Measurements from ENCODE around the gene ELAC1.

The ELAC1 gene

DNA sequence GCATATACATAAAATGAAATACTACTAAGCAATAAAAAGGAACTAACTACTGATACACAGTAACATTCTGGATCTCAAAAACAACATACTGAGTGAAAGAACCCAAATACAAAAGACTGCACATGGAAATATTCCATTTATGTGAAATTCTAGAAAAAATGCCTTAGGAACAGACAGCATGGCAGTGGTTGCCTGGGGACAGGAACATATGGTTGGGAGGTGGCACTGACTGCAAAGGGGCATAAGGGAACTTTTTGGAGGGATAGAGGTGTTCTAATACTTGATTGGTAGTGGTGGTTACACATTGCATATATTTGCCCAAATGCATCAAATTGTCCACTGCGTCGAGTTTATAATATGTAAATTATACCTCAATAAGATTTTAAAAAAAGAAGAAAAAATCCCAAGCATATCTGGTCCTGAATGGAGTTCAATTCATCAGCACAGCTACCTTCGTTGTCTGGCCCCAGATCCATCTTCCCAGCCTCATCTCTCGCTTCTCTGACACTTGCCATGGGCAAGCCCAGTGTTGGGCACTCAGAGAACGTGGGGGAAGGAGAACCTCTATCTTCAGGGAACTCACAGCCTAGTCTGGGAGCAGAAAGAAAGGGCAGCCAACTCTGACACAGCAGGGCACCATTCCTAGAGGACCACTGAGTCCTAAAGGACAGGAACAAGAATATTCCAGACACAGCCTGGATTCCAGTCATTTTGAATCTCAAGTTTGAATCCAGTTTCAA lies 53.6 kb downstream of the ELAC1 start:
- Mint-ChIP-seq H3K27me3 (ENCODE audit: low read depth) (peaks cover 6% of the 10 kb centered on the region), H3K4me3 (no peak overlapping the region), H3K9me3 (peaks cover 6% of the 10 kb centered on the region), H3K4me1 (no peaks in the 10 kb centered on the region), H3K27ac (no peak overlapping the region), H3K36me3 (ENCODE audit: low read depth) (peaks cover 7% of the 10 kb centered on the region)
- TF ChIP-seq, protein P1, sequence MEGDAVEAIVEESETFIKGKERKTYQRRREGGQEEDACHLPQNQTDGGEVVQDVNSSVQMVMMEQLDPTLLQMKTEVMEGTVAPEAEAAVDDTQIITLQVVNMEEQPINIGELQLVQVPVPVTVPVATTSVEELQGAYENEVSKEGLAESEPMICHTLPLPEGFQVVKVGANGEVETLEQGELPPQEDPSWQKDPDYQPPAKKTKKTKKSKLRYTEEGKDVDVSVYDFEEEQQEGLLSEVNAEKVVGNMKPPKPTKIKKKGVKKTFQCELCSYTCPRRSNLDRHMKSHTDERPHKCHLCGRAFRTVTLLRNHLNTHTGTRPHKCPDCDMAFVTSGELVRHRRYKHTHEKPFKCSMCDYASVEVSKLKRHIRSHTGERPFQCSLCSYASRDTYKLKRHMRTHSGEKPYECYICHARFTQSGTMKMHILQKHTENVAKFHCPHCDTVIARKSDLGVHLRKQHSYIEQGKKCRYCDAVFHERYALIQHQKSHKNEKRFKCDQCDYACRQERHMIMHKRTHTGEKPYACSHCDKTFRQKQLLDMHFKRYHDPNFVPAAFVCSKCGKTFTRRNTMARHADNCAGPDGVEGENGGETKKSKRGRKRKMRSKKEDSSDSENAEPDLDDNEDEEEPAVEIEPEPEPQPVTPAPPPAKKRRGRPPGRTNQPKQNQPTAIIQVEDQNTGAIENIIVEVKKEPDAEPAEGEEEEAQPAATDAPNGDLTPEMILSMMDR (IDR thresholded peaks at IDR 0.05; ENCODE audit: unreplicated experiment in 3 of 3): no peak

DNA sequence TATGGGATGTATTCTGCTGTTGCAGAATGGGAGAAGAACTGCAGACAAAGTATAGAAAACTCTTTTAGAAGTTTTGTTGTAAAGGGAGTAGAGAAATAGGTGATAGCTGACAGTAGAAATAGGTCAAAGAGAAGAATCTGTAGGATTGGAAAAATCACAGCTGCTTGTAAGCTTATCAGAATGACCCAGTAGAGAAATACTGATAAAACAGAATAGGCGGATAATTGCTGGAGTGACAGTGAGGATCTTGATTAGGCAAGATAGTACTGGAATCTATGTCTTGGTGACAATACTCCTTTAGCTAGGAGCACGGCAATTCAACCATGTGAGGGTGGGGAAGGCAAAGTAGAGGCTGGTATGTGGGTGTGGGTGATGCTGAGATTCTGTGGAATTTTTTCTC lies 57.7 kb downstream of the ELAC1 start:
- peaks cover 6% of the 10 kb centered on the region for H3K9me3 Mint-ChIP-seq

DNA sequence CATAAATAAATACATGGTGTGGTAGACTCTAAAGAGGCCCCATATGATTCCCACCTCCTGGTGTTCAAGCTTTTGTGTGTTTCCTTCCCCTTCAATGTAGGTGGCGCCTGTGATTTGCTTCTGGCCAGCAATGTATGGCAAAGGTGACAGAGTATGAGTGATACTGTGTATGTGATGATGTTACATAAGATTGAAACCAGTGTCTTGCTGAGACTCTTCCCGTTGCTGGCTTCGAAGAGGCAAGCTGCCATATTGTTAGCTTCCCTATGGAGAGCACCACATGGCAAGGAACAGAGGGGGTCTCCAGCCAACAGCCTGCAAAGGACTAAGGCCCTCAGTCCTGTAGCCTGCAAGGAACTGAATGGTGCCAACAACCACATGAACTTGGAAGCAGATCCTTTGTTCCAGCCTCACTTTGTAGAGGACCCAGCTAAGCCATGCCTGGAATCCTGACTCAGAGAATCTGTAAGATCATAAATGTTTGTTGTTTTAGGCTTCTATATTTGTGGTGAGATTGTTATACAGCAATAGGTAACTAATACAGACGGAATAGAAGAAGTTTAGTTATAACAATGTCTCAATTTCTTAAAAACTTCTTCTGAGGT lies 60.5 kb downstream of the ELAC1 start:
- H3K27ac Mint-ChIP-seq: peak overlapping the region; percentile 99 to 100 (median 100)
- peaks cover 11% of the 10 kb centered on the region for H3K36me3 Mint-ChIP-seq (ENCODE audit: low read depth)
- TF ChIP-seq, protein P1 (IDR thresholded peaks at IDR 0.05; ENCODE audit: unreplicated experiment in 3 of 3): no peak
- peaks cover 4% of the 10 kb centered on the region for H3K9me3 Mint-ChIP-seq
- H3K4me3 Mint-ChIP-seq: peak overlapping the region; percentile 97 to 99 (median 97)
- H3K27me3 Mint-ChIP-seq (ENCODE audit: low read depth): peaks cover 3% of the 10 kb centered on the region
- H3K4me1 Mint-ChIP-seq: peaks cover 33% of the 10 kb centered on the region

More for the DNA sequence above, 57.7 kb downstream of the ELAC1 start:
- Mint-ChIP-seq H3K4me3 (no peak overlapping the region), H3K27me3 (ENCODE audit: low read depth) (peaks cover 3% of the 10 kb centered on the region), H3K4me1 (peaks cover 17% of the 10 kb centered on the region), H3K36me3 (ENCODE audit: low read depth) (peaks cover 13% of the 10 kb centered on the region), H3K27ac (no peak overlapping the region)
- TF ChIP-seq, protein P1 (IDR thresholded peaks at IDR 0.05; ENCODE audit: unreplicated experiment in 3 of 3): no peak

DNA sequence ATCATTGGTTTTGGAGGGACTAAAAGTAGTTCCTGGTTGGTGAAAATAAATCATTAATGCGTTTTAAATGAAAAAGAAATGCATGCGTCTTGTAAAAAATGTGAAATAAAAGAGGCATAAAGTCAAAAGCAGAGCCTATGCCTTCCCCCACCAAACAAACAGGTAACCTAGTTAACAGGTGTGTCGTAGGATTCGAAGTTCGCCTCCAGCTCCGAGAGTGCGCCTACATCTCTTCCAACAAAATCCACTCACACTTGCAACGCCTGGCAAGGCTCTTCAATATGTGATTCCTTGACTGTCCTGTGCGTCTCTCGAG lies 61.5 kb downstream of the ELAC1 start:
- H3K27me3 Mint-ChIP-seq (ENCODE audit: low read depth): no peaks in the 10 kb centered on the region
- H3K9me3 Mint-ChIP-seq: no peaks in the 10 kb centered on the region
- H3K4me3 Mint-ChIP-seq: peak overlapping the region; percentile 97 to 99 (median 97)
- H3K27ac Mint-ChIP-seq: peak overlapping the region; percentile 99 to 100 (median 100)
- TF ChIP-seq, protein P1 (IDR thresholded peaks at IDR 0.05; ENCODE audit: unreplicated experiment in 3 of 3): no peak
- H3K36me3 Mint-ChIP-seq (ENCODE audit: low read depth): peaks cover 14% of the 10 kb centered on the region
- H3K4me1 Mint-ChIP-seq: peaks cover 41% of the 10 kb centered on the region

DNA sequence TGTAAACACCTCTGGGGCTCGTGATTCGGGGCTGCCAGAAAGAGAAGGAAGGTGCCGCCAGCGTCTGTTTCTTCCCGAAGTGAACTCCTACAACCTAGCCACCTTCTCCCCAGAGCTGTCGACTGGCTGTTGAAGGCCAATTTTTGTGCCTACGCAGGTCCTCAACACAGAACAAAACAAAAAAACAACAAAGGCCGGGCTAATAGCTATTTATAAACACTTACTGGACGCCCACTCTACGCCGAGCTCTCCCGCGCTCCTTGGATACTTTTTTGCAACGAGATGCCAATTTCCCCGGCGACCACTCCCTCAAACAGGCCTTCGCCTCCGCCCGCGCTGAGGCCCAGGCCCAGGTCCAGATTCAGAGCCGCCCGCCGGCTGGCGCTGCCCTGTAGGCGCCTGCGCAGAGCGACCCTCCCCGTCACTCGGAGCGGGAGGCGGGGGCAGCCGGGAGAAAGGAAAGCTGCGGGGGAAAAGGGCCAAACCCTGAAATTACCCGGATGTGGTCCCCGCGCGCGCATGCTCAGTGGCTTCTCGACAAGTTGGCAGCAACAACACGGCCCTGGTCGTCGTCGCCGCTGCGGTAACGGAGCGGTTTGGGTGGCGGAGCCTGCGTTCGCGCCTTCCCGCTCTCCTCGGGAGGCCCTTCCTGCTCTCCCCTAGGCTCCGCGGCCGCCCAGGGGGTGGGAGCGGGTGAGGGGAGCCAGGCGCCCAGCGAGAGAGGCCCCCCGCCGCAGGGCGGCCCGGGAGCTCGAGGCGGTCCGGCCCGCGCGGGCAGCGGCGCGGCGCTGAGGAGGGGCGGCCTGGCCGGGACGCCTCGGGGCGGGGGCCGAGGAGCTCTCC lies 62.1 kb downstream of the ELAC1 start, which contains the start of gene SMAD4:
SMAD4 (plus strand) TSS at position 520 of the 843 bp plus-strand sequence. CDS start 16,834 bp downstream, outside the sequence.
- no peaks in the 10 kb centered on the region for H3K9me3 Mint-ChIP-seq
- TF ChIP-seq, protein P1 (IDR thresholded peaks at IDR 0.05; ENCODE audit: unreplicated experiment in 3 of 3): no peak
- H3K27ac Mint-ChIP-seq: peak within 1 kb of the TSS; percentile 99 to 100 (median 100)
- H3K4me1 Mint-ChIP-seq: peaks cover 47% of the 10 kb centered on the region
- no peaks in the 10 kb centered on the region for H3K27me3 Mint-ChIP-seq (ENCODE audit: low read depth)
- peaks cover 19% of the 10 kb centered on the region for H3K36me3 Mint-ChIP-seq (ENCODE audit: low read depth)
- peak within 1 kb of the TSS; percentile 97 to 99 (median 97) for H3K4me3 Mint-ChIP-seq
